Karpas-422 (cell line): ENCODE data around the gene PEX26. TPM values are rescaled to one million over a fixed set of nuclear protein-coding genes. Genes with fewer than 3 reads are reported as not detected.
"Not testable (repeated sequence)": the region's sequence is repeated elsewhere in the genome, so short reads cannot be mapped to it uniquely, and the experiment has no call there.

Experiments
- DNase-seq: peaks from one replicate; pipeline ENCODE4 v3.0.0-alpha.2; 2015
- H2AFZ ChIP-seq: fragments of 200-600 bp; sonication (generic); 2 replicates; pipeline ENCODE4 v1.6.1; 2014; ENCODE audit warnings: antibody characterized with exemption, low read length, mixed read lengths
- H3K27ac ChIP-seq: fragments of 200-600 bp; sonication (generic); 2 replicates; pipeline ENCODE4 v1.5.1; 2014; ENCODE audit warnings: mild to moderate bottlenecking, low read length, moderate library complexity
- H3K27me3 ChIP-seq: fragments of 200-600 bp; sonication (generic); 2 replicates; pipeline ENCODE4 v1.6.1; 2014; ENCODE audit warnings: low read length, mixed read lengths
- H3K36me3 ChIP-seq: fragments of 200-600 bp; sonication (generic); 2 replicates; pipeline ENCODE4 v1.6.1; 2014; ENCODE audit warnings: low read length, mixed read lengths; ENCODE audit not compliant: insufficient read depth
- H3K4me1 ChIP-seq: fragments of 200-600 bp; sonication (generic); 2 replicates; pipeline ENCODE4 v1.6.1; 2014; ENCODE audit warnings: mild to moderate bottlenecking, low read length, mixed read lengths
- H3K4me2 ChIP-seq: fragments of 200-600 bp; sonication (generic); 2 replicates; pipeline ENCODE4 v1.6.1; 2014; ENCODE audit warnings: low read length, low read depth, mild to moderate bottlenecking; ENCODE audit not compliant: poor library complexity, severe bottlenecking
- H3K4me3 ChIP-seq: fragments of 200-600 bp; sonication (generic); 2 replicates; pipeline ENCODE4 v1.5.1; 2014; ENCODE audit warnings: mild to moderate bottlenecking, antibody characterized with exemption, low read length, mixed read lengths
- H3K79me2 ChIP-seq: fragments of 200-600 bp; sonication (generic); 2 replicates; pipeline ENCODE4 v1.6.1; 2014; ENCODE audit warnings: mild to moderate bottlenecking, low read length, mixed read lengths
- H3K9ac ChIP-seq: fragments of 200-600 bp; sonication (generic); 2 replicates; pipeline ENCODE4 v1.6.0; 2014; ENCODE audit warnings: low read length
- H3K9me2 ChIP-seq: fragments of 200-600 bp; sonication (generic), shearing (Covaris generic); replicated peaks from 2 replicates; pipeline ENCODE4 v1.6.0; 2014; ENCODE audit warnings: mild to moderate bottlenecking, low read length, moderate library complexity; ENCODE audit not compliant: insufficient read depth
- H3K9me3 ChIP-seq: fragments of 300-700, 200-600 bp; sonication (generic); 2 replicates; pipeline ENCODE4 v1.6.1; 2014; ENCODE audit warnings: low read length, mixed read lengths
- H4K20me1 ChIP-seq: fragments of 200-600 bp; sonication (generic); 2 replicates; pipeline ENCODE4 v1.6.1; 2014; ENCODE audit warnings: mild to moderate bottlenecking, antibody characterized with exemption, low read length, low read depth; ENCODE audit not compliant: insufficient read depth
- total RNA-seq: library from RNA; depleted of rRNA; stranded (reverse); fragments of >200 nt; shearing (Covaris generic); gene quantifications from 2 replicates; pipeline ENCODE4 v1.2.3, GENCODE V29; 2014; ENCODE audit warnings: low replicate concordance

The PEX26 gene
- total RNA-seq, 1 experiment from 2014 or later = 22.4 TPM

DNA sequence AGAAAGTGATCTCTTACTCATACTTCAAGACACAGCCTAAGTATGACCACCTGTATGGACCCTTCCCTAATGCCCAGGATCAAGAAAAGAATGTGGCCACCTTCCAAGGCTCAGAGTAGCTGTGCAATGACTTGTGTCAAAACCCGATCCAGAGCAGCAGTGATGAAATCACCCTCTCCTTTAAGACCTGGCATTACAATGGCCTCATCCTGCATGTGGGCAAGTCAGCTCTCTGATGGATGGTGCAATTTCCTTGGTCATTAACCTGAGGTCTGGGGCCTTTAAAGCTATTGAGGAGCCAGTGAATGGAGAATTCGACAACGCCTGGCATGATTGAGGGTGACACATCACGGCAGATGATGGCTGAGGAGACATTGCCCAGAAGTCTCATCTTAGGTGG lies 23.7 kb downstream of the PEX26 start:
- Histone ChIP-seq H3K9ac (no peak overlapping the region), H3K4me2 (no peak overlapping the region)

DNA sequence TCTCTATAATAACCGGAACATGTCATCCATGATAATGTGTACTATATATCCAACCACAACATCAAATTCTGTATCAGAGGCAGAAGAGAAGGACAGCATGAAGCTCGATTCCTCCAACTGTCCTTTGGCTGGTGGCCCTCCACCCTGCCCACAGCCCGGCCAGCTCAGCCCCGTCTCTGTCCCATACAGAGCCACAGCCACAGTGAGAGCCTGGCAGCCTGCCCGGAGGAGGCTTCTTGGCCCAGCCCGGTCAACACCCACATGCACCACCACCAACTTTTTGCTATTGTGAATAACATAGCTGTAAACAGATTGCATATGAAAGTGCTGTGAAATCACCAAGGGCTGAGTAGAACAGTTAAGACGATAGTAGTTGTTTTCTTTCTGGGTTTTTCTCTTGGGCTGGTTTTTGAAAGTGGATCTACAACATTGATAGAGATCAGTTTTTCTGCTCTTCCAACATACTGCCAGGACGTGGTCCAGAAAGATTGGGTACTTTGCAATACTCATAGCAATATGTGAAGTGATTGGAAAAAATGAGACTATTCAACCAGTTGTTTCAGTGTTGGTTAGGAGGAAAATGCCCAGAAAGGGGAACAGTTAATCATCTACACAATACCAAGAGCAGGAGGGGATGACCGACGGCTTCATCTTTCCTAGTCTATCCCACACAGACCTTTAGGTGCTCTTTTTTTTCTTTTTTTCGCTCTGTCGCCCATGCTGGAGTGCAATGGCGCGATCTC lies 25.9 kb downstream of the PEX26 start:
- Histone ChIP-seq H3K4me1 (no peaks in the 10 kb centered on the region), H3K9me3 (peaks cover 4% of the 10 kb centered on the region), H3K9ac (no peak overlapping the region), H3K4me3 (no peak overlapping the region), H3K4me2 (no peak overlapping the region), H3K27me3 (no peaks in the 10 kb centered on the region), H2AFZ (no peak overlapping the region), H3K27ac (no peak overlapping the region), H3K9me2 (no peaks in the 10 kb centered on the region), H3K79me2 (no peaks in the 10 kb centered on the region), H3K36me3 (no peaks in the 10 kb centered on the region; the same call in 1 of the 2 replicates), H4K20me1 (no peaks in the 10 kb centered on the region)
- no peak for DNase-seq

More for the DNA sequence above, 23.7 kb downstream of the PEX26 start:
- Histone ChIP-seq H3K9me2 (no peaks in the 10 kb centered on the region), H3K27ac (no peak overlapping the region), H2AFZ (no peak overlapping the region), H3K36me3 (no peaks in the 10 kb centered on the region; the same call in 1 of the 2 replicates), H3K9me3 (peaks cover 4% of the 10 kb centered on the region), H3K79me2 (no peaks in the 10 kb centered on the region), H4K20me1 (no peaks in the 10 kb centered on the region), H3K4me1 (peaks cover 5% of the 10 kb centered on the region), H3K4me3 (no peak overlapping the region), H3K27me3 (no peaks in the 10 kb centered on the region)
- no peak for DNase-seq

GRCh38 chr22:18104566-18104965 lies 26.8 kb downstream of the PEX26 start:
- Histone ChIP-seq H3K27me3 (no peaks in the 10 kb centered on the region), H3K4me2 (no peak overlapping the region), H3K9me3 (peaks cover 4% of the 10 kb centered on the region), H3K79me2 (no peaks in the 10 kb centered on the region), H2AFZ (no peak overlapping the region), H3K9ac (no peak overlapping the region), H3K4me1 (peaks cover 4% of the 10 kb centered on the region), H3K27ac (no peak overlapping the region), H3K9me2 (no peaks in the 10 kb centered on the region), H3K36me3 (no peaks in the 10 kb centered on the region; the same call in 1 of the 2 replicates), H4K20me1 (no peaks in the 10 kb centered on the region), H3K4me3 (no peak overlapping the region)
- no peak for DNase-seq

- not testable (repeated sequence) for H3K36me3 ChIP-seq, H3K27me3 ChIP-seq, H2AFZ ChIP-seq, H3K9me2 ChIP-seq, H3K9me3 ChIP-seq, H3K4me3 ChIP-seq, H3K4me2 ChIP-seq, DNase-seq, H3K79me2 ChIP-seq, H4K20me1 ChIP-seq, H3K27ac ChIP-seq, H3K9ac ChIP-seq
- peaks cover 18% of the 10 kb centered on the region for H3K4me1 ChIP-seq
These were observed 28.2 kb downstream of the PEX26 start for GRCh38 chr22:18105981-18106380.

DNA sequence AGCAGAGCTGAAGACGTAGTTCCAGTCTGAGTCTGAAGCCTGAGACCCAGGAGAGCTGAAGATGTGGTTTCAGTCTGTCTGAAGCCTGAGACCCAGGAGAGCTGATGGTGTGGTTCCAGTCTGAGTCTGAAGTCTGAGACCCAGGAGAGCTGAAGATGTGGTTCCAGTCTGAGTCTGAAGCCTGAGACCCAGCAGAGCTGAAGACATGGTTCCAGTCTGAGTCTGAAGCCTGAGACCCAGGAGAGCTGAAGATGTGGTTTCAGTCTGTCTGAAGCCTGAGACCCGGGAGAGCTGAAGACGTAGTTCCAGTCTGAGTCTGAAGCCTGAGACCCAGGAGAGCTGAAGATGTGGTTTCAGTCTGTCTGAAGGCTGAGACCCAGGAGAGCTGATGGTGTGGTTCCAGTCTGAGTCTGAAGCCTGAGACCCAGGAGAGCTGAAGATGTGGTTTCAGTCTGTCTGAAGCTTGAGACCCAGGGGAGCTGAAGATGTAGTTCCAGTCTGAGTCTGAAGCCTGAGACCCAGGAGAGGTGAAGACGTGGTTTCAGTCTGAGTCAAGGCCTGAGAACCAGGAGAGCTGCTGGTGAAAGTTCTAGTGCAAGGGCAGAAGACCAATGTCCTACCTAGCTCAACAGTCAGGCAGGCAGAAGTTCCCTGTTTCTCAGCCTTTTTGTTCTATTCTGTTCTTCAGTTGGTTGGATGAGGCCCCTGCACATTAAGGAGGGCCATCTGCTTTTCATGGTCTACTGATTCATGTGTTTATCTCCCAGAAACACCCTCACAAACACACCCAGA lies 29.0 kb downstream of the PEX26 start:
- DNase-seq, H3K9ac ChIP-seq: not testable (repeated sequence)

DNA sequence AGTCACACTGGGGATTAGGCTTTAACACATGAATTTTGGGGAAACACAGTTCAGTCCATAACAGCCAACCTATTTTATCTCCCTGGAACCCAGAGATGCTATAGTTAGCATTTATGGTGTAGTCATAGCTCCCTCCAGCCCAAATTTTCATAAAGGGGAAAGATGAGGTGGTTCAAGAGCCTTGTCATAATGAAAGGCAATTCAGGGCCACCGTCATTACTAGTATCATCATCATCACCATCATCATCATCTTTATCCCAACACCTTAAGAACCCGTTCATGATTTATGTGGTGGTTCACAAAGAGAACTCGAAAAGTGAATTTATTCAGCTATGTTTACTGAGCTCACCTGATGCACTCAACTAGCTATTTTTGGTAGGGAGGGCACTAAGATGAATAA lies 30.4 kb downstream of the PEX26 start:
- H3K9me2 ChIP-seq = no peaks in the 10 kb centered on the region
- no peak overlapping the region for H3K4me3 ChIP-seq
- no peak overlapping the region for H3K9ac ChIP-seq
- no peak for DNase-seq
- H2AFZ ChIP-seq = no peak overlapping the region
- H4K20me1 ChIP-seq = no peaks in the 10 kb centered on the region
- peaks cover 20% of the 10 kb centered on the region for H3K4me1 ChIP-seq
- no peaks in the 10 kb centered on the region for H3K27me3 ChIP-seq
- H3K27ac ChIP-seq = no peak overlapping the region
- H3K36me3 ChIP-seq = no peaks in the 10 kb centered on the region; the same call in 1 of the 2 replicates
- peaks cover 4% of the 10 kb centered on the region for H3K9me3 ChIP-seq
- H3K4me2 ChIP-seq = no peak overlapping the region
- no peaks in the 10 kb centered on the region for H3K79me2 ChIP-seq

More for the DNA sequence above, 29.0 kb downstream of the PEX26 start:
- H3K4me3 ChIP-seq, H3K27me3 ChIP-seq, H3K9me3 ChIP-seq, H3K9me2 ChIP-seq, H3K4me2 ChIP-seq, H3K27ac ChIP-seq, H4K20me1 ChIP-seq, H3K79me2 ChIP-seq, H2AFZ ChIP-seq, H3K36me3 ChIP-seq: not testable (repeated sequence)
- peaks cover 20% of the 10 kb centered on the region for H3K4me1 ChIP-seq

DNA sequence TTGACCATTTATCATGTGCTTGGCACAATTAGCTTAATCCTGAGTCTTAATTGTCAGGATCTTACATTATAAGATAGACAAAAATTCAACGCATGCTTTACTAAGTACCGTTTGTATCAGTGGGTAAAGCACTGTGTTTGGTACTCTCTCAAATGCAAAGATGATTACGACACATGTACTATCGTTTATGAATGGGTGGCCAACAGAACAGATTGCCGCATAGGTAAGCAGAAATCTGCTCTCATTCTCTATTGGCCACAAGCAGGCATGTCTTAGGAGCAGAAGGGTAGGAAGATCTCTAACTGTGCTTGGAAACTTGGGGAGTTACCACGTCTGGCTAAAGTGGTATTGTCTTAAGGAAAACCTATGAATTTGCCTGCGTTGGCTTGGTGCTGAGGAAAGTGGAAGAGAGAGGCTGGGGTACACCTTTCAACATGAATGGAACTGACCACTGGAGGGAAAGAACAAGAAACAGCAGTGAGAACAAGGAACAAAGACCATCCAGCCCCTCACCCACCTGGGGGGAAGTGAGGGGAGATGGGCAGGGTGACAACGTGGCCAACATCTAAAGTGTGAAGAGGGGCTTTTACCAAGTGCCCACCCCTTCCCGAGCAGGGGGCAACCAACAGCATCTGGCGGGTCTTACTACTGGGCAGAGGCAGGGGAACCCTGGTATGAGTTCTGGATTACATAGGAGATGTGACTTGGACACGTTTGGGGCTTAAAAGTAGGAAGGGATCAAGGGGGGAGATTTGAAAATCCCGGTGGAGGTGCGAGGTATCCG lies 31.8 kb downstream of the PEX26 start:
- no peaks in the 10 kb centered on the region for H3K79me2 ChIP-seq
- peaks cover 4% of the 10 kb centered on the region for H3K9me3 ChIP-seq
- no peaks in the 10 kb centered on the region for H4K20me1 ChIP-seq
- peak overlapping the region; percentile 63; the same call in 1 of the 2 replicates for H3K4me3 ChIP-seq
- no peak overlapping the region for H3K27ac ChIP-seq
- H3K4me2 ChIP-seq = peak overlapping the region; percentile 64
- no peaks in the 10 kb centered on the region for H3K9me2 ChIP-seq
- no peak for DNase-seq
- no peaks in the 10 kb centered on the region; the same call in 1 of the 2 replicates for H3K36me3 ChIP-seq
- H3K9ac ChIP-seq = peak overlapping the region; percentile 61
- no peaks in the 10 kb centered on the region for H3K27me3 ChIP-seq
- H3K4me1 ChIP-seq = peaks cover 20% of the 10 kb centered on the region
- H2AFZ ChIP-seq = peak overlapping the region; percentile 31; the same call in 1 of the 2 replicates
